MM.1S (cell line): ENCODE measurements around the gene GPS1.

Source experiments
- CTCF ChIP-seq: fragments of 300-600 bp; sonication (generic); IDR thresholded peaks from 2 replicates; pipeline ENCODE4 v1.5.1; 2016; ENCODE audit warnings: antibody characterized with exemption, low read length, mixed read lengths
- EZH2 ChIP-seq: fragments of 300-600 bp; sonication (generic); optimal IDR thresholded peaks from 2 replicates; pipeline ENCODE3; 2017; ENCODE audit warnings: low read depth, mild to moderate bottlenecking, antibody characterized with exemption, low read length, mixed read lengths
- EZH2phosphoT487 ChIP-seq: fragments of 300-600 bp; sonication (generic); IDR thresholded peaks from 2 replicates; pipeline ENCODE4 v1.6.1; 2018; ENCODE audit warnings: antibody characterized with exemption, low read length

GRCh38 chr17:82079001-82079677 lies 27.4 kb downstream of the GPS1 start:
- TF ChIP-seq CTCF (no peak), EZH2 (no peak), EZH2phosphoT487 (no peak)
